ENCODE results near the gene COPS4.

GRCh38 chr4:83124111-83124780 lies 89.3 kb downstream of the COPS4 start:
- TF ChIP-seq, protein P1, sequence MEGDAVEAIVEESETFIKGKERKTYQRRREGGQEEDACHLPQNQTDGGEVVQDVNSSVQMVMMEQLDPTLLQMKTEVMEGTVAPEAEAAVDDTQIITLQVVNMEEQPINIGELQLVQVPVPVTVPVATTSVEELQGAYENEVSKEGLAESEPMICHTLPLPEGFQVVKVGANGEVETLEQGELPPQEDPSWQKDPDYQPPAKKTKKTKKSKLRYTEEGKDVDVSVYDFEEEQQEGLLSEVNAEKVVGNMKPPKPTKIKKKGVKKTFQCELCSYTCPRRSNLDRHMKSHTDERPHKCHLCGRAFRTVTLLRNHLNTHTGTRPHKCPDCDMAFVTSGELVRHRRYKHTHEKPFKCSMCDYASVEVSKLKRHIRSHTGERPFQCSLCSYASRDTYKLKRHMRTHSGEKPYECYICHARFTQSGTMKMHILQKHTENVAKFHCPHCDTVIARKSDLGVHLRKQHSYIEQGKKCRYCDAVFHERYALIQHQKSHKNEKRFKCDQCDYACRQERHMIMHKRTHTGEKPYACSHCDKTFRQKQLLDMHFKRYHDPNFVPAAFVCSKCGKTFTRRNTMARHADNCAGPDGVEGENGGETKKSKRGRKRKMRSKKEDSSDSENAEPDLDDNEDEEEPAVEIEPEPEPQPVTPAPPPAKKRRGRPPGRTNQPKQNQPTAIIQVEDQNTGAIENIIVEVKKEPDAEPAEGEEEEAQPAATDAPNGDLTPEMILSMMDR (IDR thresholded peaks at IDR 0.05 in 4 of 5, conservative IDR thresholded peaks at IDR 0.05 in 1 of 5), result no peak
- TF ChIP-seq POLR2A (IDR thresholded peaks at IDR 0.05), result no peak
